ENCODE measurements around the gene POGLUT2.

The POGLUT2 gene

GRCh38 chr13:102761071-102761470 is 37.7 kb downstream of the POGLUT2 start:
- Histone ChIP-seq H3K4me3 (ENCODE audit: low read depth in 1 of 2, low read length in 1 of 2) (no peak overlapping the region), H3K27ac (no peak overlapping the region), H3K36me3 (peaks cover 2% of the 10 kb centered on the region), H3K4me1 (ENCODE audit: control insufficient read depth in 1 of 2, insufficient read depth in 1 of 2, low read depth in 1 of 2, low read length in 1 of 2) (no peaks in the 10 kb centered on the region), H3K27me3 (no peaks in the 10 kb centered on the region), H3K9me3 (no peaks in the 10 kb centered on the region)
- no peak for TF ChIP-seq CTCF (IDR thresholded peaks at IDR 0.05)

- TF ChIP-seq CTCF (IDR thresholded peaks at IDR 0.05) = no peak
- Histone ChIP-seq H3K4me1 (ENCODE audit: control insufficient read depth in 1 of 2, insufficient read depth in 1 of 2, low read depth in 1 of 2, low read length in 1 of 2) (no peaks in the 10 kb centered on the region), H3K4me3 (ENCODE audit: low read depth in 1 of 2, low read length in 1 of 2) (no peak overlapping the region), H3K36me3 (no peaks in the 10 kb centered on the region), H3K27me3 (no peaks in the 10 kb centered on the region), H3K27ac (no peak overlapping the region), H3K9me3 (no peaks in the 10 kb centered on the region)
These were observed 39.9 kb downstream of the POGLUT2 start for GRCh38 chr13:102758842-102759241.

GRCh38 chr13:102757006-102757405 is 41.8 kb downstream of the POGLUT2 start:
- Histone ChIP-seq H3K4me3 (ENCODE audit: low read depth in 1 of 2, low read length in 1 of 2) (no peak overlapping the region), H3K27me3 (no peaks in the 10 kb centered on the region), H3K4me1 (ENCODE audit: control insufficient read depth in 1 of 2, insufficient read depth in 1 of 2, low read depth in 1 of 2, low read length in 1 of 2) (no peaks in the 10 kb centered on the region), H3K9me3 (no peaks in the 10 kb centered on the region), H3K27ac (no peak overlapping the region), H3K36me3 (no peaks in the 10 kb centered on the region)
- no peak for TF ChIP-seq CTCF (IDR thresholded peaks at IDR 0.05)

GRCh38 chr13:102751886-102752285 is 46.9 kb downstream of the POGLUT2 start:
- no peaks in the 10 kb centered on the region for H3K27me3 ChIP-seq
- H3K36me3 ChIP-seq = no peaks in the 10 kb centered on the region
- H3K4me1 ChIP-seq (ENCODE audit: control insufficient read depth in 1 of 2, insufficient read depth in 1 of 2, low read depth in 1 of 2, low read length in 1 of 2) = no peaks in the 10 kb centered on the region
- no peaks in the 10 kb centered on the region for H3K9me3 ChIP-seq
- no peak overlapping the region for H3K27ac ChIP-seq
- no peak overlapping the region for H3K4me3 ChIP-seq (ENCODE audit: low read depth in 1 of 2, low read length in 1 of 2)
- TF ChIP-seq CTCF (IDR thresholded peaks at IDR 0.05) = no peak

- Histone ChIP-seq H3K4me3 (ENCODE audit: low read depth in 1 of 2, low read length in 1 of 2) (no peak overlapping the region), H3K27me3 (no peaks in the 10 kb centered on the region), H3K27ac (no peak overlapping the region), H3K4me1 (ENCODE audit: control insufficient read depth in 1 of 2, insufficient read depth in 1 of 2, low read depth in 1 of 2, low read length in 1 of 2) (no peaks in the 10 kb centered on the region), H3K9me3 (no peaks in the 10 kb centered on the region), H3K36me3 (no peaks in the 10 kb centered on the region)
- TF ChIP-seq CTCF (IDR thresholded peaks at IDR 0.05) = no peak
These were observed 56.3 kb downstream of the POGLUT2 start for GRCh38 chr13:102742506-102742905.

- Histone ChIP-seq H3K27me3 (peaks cover 4% of the 10 kb centered on the region), H3K4me3 (ENCODE audit: low read depth in 1 of 2, low read length in 1 of 2) (no peak overlapping the region), H3K4me1 (ENCODE audit: control insufficient read depth in 1 of 2, insufficient read depth in 1 of 2, low read depth in 1 of 2, low read length in 1 of 2) (no peaks in the 10 kb centered on the region), H3K27ac (no peak overlapping the region), H3K36me3 (no peaks in the 10 kb centered on the region), H3K9me3 (no peaks in the 10 kb centered on the region)
- TF ChIP-seq CTCF (IDR thresholded peaks at IDR 0.05) = no peak
These were observed 56.7 kb downstream of the POGLUT2 start for GRCh38 chr13:102742101-102742500.

Data from neutrophil (primary cell).